Stimulated activated CD8-positive, alpha-beta memory T cell treated with anti-CD3 and anti-CD28 coated beads, Interleukin-15, amount 100 ng/mL, for 4 hours (primary cell): ENCODE data around the gene UGT1A4.

ENCODE experiments used
- DNase-seq, 2 donors: peaks; one replicate each; pipeline ENCODE4 v3.0.0-alpha.2; 2020; ENCODE audit warnings: low read depth in 2 of 2

Gene UGT1A4

DNA sequence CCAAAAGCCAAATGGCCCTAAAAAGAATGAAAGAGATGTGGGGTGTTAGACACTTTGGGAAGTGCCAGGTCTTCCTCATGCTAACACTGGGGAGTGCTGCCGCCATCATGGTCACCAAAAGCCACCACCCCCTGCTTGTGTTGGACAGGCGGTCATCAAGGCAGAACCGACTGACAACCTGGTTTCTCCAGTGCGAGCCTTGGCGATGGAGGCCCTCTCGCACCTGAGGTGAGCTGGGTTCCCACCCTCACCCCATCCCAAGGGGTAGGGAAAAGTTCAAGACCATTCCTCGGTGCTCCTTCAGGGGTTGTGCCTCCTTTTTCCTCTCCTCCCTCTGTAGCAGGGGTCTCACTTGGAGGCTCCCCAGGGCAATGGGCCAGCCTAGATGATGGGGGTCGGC, 93.2 kb downstream of the UGT1A4 start:
- DNase-seq: no peak

DNA sequence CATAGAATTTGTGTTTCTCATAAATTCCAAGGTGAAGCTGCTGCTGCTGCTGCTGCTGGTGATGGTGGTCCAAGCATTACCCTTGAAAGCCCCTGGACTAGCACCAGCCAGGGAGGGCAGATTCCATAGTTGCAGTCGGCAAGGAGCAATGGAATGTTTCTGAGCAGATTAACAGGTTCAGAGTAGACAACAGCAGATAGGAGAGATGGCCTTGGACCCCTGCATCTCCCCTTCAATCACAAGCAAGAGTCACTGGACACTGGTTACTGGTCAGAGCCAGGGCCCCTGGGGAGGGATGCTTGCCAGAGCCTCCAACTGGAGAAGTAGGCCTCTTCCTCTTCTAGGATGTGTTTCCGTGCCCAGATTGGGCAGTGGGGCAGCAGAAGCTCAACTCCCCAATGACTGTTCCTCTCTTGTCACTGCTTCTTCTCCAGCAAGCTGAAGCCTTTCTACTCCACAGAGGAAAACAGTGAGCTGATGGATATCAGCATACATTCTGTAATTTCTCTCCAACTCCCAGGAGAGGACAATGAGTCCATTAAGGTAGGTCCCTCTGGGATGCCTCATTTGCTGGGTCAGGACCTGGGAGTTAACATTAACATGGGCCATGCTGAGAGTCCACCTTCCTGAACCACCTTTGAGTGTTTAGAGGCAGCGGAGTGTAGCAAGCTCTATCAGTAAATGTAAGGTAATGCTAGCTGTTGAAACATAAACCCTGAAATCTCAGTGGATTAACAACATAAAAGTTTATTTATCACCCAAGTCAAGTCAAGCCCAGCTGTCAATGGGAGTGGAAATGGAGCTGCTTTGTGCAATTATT, 94.9 kb downstream of the UGT1A4 start:
- no peak for DNase-seq

DNA sequence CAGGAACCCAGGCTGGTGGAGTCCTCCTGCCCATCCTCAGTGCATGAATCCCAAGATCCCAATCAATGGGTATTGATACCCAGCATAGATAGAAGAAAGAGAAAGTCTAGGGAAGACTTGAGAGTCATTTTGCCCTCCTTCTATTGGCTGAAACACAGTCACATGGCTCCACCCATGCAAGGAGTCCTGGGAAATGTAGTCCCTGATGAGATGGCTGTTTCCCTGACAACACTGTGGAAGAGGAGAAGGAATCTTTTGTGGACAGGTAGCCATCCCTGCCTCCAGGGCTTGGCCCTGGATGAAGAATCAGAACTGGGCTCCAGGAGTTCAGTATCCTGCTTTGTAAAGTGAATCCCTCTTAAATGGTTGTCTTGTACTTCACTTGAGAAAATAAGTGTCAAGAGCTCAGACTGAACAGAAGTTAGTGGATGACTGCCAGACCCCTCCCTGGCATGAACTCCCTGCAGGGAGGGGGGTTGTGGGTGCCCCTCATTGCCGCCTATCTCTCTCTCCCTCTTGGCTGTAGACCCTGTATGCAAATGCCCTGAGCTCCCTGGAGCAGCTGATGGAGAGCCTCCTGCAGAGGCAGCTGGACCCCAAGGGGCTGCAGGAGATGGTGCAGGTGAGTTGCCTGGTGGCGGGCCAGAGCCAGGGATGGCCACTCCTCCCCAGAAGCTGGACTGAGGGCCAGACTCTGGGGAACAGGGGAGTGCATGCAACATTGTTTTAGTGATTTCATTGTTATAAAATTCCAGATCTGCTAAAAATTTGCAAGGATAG, 95.7 kb downstream of the UGT1A4 start:
- no peak for DNase-seq

DNA sequence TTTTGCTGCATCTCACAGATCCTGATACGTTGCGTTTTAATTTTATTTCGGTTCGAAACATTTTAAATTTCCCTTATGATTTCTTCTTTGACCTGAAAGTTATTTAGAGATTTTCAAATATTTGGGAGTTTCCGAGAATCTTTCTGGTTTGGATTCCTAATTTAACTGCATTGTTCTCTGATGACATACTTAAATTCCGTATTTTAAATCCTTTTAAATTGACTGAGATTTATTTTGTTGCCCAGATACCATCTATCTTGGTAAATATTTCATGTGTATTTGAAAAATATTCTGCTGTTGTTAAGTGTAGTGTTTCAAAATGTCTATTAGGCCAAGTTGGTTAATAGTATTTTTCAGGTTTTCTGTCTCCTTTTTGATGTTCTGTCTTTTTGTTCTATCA, 97.3 kb downstream of the UGT1A4 start:
- no peak for DNase-seq

DNA sequence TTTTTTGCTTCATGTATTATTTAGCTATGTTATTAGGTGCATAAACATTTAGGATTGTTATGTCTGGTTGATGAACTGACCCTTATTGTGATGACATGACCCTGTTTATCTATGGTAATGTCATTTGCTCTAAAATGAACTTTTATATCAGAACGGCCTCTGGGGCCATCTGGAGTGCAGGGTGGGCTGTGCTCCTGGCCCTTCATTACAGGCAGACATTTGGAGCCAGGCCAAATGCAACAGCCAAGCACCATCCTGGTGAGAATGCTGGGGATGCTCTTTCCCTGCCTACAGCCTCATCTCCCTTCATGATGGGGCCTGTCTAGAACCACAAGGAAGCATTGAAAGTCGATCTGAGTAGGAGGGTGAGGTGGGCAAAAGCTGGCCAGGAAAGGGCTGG, 97.8 kb downstream of the UGT1A4 start:
- DNase-seq: no peak

DNA sequence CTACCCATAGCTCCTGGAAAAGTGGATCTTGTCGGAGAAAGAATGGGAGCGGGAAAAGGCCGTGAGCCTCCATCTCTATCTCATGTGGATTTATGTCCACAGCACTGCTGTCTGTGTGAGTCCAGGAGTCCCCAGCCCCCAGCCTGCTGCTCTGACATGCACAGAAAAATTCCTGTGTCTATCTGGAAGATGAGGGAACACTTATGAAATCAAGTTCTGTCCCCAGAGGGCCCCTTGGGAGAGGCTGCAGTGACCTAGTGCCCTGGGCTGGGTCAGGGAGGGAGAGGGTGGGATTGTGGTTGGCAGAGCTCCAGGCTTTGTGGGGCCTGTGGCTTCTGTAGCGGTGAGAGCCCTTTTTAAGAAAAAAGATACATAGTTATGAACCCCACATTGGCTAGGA, 98.2 kb downstream of the UGT1A4 start:
- DNase-seq: no peak

DNA sequence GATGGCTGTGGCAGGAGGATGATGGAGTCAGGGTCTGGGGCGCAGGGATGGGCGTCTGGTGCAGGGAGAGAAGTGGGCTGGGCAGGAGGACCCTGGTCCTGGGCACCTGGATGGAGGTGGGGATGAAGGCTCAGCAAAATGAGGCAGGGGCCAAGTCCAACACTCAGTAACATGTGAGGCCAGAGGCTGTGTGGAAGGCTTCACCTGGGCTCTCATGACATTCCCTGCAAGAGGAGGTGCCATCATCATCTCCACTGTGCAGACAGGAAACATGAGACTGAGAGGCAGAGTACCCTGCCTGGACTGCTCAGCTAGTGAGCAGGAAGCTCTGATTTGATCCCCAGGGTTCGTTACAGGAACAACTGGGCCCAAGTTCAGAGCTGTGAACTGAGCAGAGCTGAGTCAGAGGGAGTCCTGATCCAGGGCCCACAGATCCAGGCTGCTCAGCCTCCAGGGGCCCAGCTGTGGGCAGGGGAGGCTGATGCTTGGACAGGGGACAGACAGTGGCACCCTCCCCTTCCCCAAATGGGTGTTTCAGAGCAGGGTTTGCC, 98.9 kb downstream of the UGT1A4 start:
- DNase-seq: no peak

DNA sequence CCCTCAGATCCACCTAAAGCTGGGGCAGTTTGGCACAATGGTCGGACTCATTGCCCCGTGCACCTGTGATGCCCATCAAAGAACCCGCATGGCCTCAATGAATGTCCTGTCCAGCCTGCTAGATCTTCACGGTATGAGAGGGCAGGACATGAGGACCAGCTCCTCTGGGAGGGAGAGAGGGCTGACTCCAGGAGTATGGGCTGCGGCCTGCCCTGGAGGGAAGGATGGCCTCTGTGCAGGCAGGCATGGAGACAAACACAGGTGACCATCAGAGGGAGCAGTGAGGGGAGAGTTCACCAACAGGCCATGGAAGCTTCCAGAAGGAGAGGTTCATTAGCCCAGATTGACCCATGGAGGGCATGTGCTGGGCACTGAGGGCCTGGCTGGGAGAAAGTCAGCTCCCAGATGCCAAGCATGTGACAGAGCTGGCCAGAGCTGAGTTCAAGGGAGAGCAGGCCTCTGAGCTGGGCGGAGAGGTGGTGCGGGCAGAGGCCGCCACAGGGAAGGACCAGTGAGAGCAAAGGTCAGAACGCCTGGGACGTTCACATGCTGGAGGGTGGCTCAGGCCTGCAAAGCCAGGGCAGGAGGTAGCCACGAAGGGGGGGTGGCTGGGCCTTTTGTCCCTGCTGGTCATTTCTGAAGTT, 99.6 kb downstream of the UGT1A4 start:
- no peak for DNase-seq

DNA sequence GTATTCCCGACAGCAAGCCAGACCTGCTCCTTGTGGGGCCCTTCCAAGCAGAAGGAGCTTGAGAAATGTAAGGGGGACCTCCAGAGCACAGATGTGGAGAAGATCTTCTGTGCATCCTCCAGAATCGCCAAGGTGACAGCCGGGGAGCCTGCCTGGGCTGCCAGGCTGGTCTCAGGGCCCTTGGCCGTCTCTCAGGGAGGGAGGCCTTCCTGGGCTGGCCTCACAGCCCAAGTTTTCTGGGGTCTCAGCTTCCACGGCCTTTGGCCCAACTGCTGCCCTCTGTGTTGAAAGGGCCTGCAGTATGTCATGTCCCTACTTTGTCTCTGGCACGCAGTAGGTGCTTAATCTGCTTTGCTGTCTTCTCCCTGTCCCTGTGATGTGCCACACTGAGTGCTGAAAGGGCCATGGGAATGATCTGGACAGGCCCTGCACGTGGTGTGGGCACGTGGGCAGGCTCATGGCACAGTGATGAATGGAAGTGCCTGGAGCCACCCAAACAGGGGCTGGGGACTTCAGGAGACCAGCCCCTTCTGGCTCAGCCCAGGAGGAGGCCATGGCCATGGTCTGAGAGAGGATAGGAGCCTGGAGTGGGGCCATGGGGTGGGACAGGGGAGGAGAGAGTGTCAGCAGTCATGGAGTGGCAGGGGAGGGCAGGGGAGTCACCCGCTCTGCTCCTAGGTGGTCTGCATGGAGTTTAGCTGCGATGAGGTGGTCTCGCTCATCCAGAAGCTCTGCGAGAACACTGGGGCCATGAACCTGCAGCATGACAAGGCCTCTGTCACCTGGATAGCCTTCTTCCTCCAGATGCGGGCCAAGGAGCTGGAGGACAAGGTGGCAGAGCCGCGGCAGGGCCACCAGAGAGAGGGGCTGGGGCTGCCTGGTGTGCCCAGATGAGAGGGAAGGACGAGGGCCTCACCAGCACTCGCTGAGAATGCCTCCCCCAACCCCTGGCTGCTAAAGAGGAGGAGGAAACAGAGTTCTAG, 100.4 kb downstream of the UGT1A4 start:
- no peak for DNase-seq

DNA sequence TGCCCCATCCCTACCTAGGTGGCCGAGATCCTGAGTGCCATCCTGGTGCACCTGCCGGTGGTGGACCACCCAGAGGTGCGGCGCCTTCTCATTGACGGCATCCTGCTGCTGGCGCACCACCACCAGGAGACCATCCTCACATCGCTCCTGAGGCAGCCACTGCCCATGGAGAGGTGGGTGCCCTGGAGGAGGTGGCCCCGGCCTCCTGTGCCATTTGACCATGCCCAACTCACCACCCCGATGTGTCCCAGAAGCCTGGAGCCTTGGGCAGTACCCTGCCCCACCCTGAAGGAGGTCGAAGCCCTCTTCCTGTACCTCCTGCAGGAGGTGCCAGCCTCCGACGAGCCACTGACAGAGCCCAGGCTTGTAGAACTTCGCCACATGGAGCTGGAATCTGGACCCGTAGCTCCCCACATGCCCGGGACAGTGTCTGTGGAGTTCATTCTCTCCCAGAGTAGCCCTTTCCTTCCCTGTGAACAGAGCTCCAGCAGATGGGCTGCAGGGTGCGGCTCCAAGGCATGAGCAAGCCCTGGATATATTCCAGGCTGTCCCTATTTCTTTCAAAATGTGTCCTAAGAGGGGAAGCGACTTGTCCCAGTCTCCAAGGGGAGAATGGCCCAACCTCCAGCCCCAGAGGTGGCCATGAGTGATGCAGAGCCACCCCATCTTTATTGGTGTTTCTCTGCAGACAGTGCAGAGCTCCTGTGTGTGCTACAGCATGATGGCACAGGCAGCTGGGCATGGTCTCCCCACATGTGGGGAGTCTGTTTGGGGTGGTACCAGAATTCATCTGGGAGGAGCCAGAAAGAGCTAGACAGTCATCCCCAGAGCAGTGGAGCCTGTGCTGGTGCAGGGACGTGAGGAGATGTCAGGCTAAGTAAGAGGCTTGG, 101.6 kb downstream of the UGT1A4 start:
- no peak for DNase-seq

DNA sequence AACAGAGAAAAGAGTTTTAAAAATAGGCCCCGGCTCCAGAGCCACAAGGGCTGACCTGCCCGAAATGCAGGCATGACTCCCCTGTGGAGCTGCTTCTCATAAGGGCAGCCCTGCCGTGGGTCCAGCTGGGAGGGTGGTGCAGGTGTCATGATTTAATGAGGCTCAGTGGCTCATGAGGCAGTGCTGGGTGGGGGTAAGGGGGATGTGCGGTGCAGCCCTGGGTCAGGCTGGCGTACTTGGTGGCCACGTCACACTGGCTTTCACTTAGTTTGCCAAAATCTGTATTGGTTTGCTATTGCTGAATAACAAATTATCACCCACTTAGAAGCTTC, 102.2 kb downstream of the UGT1A4 start:
- DNase-seq: no peak

DNA sequence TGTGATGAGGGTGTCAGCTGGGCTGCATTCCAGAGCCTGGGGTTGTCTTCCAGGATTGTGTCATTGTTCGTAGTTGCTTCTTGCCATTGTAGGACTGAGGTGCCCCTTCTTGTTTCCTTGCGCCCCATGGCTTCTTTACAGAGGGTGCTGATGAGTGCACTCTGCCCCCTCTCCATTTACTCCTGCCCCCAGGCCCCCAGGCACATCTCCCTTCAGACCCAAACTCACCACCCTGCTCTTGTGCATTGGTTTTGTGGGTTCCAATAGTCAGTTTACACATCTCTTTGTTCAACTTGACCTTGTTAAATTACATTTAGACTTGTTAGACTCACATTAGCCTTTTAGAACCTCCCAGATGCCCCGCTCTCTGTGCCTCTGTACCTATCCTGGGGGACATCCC, 102.7 kb downstream of the UGT1A4 start:
- no peak for DNase-seq

DNA sequence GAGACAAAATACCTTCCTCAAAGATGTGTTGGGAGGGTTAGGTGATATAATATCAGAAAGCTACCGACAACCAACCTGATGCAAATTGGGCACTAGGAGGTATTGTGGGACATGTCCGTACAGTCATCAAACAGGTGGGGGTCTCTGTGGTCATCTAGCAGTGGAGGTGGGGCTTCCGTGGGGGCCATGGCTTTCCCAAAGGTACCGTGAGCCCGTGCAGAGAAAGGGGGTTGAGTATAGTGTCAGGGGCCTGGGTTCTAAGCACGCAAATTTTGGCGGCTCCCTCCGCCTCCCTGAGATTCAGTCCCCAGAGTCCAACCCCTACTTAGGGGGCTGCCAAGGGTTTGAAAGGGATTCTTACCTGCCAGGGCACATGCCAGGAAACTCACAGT, 103.2 kb downstream of the UGT1A4 start:
- no peak for DNase-seq

DNA sequence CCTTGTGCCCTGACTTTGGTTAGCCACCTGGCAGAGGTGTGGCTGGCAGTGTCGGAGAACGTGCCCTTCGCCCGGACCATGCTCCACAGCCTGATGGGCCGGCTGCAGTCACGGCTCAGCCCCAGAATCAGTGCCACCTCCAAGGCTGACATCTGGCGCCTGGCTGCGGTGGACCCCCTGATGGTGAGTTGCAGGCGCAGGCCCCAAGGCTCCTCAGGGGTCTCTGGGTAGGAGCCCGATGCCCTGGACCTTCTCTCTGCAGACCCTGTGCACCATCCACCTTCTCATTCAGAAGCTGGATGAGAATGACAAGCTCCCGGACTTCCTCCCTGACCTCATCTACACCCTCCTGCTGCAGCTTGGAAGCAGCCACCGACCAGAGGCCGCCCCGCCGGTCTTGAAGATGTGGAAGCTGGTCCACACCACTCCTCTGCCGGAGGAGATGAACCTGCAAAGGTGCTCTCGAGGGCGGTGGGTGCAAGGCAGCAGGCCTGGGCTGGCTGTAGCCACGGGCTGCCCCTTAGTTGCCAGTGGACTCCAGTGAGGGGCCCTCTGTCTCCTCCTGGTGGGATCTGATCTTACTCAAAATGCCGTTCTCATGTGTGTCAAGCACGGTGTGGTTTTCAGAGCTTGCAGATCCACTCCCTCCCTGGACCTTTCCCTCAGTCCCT, 103.7 kb downstream of the UGT1A4 start:
- DNase-seq: no peak
